Neuronal stem cell (in vitro differentiated cells): ENCODE results near the gene BTBD9.

ENCODE experiments used
- DNase-seq: peaks from one replicate; pipeline ENCODE4 v3.0.0-alpha.2; 2013; ENCODE audit warnings: low spot score
- H2AFZ ChIP-seq: one replicate; pipeline ENCODE4 v1.6.1; 2013; ENCODE audit warnings: mild to moderate bottlenecking, low read length, inconsistent platforms
- H2AK5ac ChIP-seq: 2 replicates; pipeline ENCODE4 v1.6.1; 2013; ENCODE audit warnings: low read depth, mild to moderate bottlenecking, inconsistent platforms, low read length, moderate library complexity, mixed read lengths
- H2BK120ac ChIP-seq: 2 replicates; pipeline ENCODE4 v1.6.1; 2013; ENCODE audit warnings: low read depth, mild to moderate bottlenecking, inconsistent platforms, low read length, moderate library complexity, mixed read lengths
- H2BK12ac ChIP-seq: one replicate; pipeline ENCODE4 v1.6.1; 2013; ENCODE audit warnings: low read length, inconsistent platforms
- H2BK15ac ChIP-seq: 2 replicates; pipeline ENCODE4 v1.6.1; 2013; ENCODE audit warnings: mild to moderate bottlenecking, low read length, inconsistent platforms, mixed read lengths
- H2BK5ac ChIP-seq: one replicate; pipeline ENCODE4 v1.6.1; 2013; ENCODE audit warnings: inconsistent platforms, mild to moderate bottlenecking, low read length, moderate library complexity
- H3K14ac ChIP-seq: one replicate; pipeline ENCODE4 v1.6.1; 2013; ENCODE audit warnings: low read length, inconsistent platforms
- H3K18ac ChIP-seq: 2 replicates; pipeline ENCODE4 v1.6.1; 2013; ENCODE audit warnings: low read length, inconsistent platforms
- H3K23ac ChIP-seq: 2 replicates; pipeline ENCODE4 v1.6.1; 2013; ENCODE audit warnings: low read depth, mild to moderate bottlenecking, mixed read lengths, low read length, inconsistent platforms; ENCODE audit not compliant: poor library complexity
- H3K27ac ChIP-seq: replicated peaks from 3 replicates; pipeline ENCODE4 v1.5.1; 2013; ENCODE audit warnings: low read length, inconsistent platforms
- H3K27me3 ChIP-seq, 3 experiments: 2 replicates each; pipeline ENCODE4 v1.6.1; 2013; ENCODE audit warnings: low read length in 3 of 3, mild to moderate bottlenecking in 2 of 3, inconsistent platforms in 1 of 3, low read depth in 1 of 3, mixed read lengths in 1 of 3, moderate library complexity in 1 of 3; ENCODE audit not compliant: control insufficient read depth in 3 of 3, insufficient read depth in 3 of 3
- H3K36me3 ChIP-seq, 2 donors: replicated peaks in 1 of 2; 2 replicates each; pipeline ENCODE4 v1.6.1; 2013; ENCODE audit warnings: low read length in 2 of 2; ENCODE audit not compliant: control insufficient read depth in 2 of 2, insufficient read depth in 2 of 2
- H3K4ac ChIP-seq: 2 replicates; pipeline ENCODE4 v1.6.1; 2013; ENCODE audit warnings: inconsistent platforms, mild to moderate bottlenecking, low read length, moderate library complexity
- H3K4me1 ChIP-seq, 2 donors: 1 replicate in 1 of 2; 2 replicates in 1 of 2; pipeline ENCODE4 v1.6.1; 2013; ENCODE audit warnings: low read length in 2 of 2, low read depth in 1 of 2; ENCODE audit not compliant: control insufficient read depth in 2 of 2, insufficient read depth in 1 of 2
- H3K4me2 ChIP-seq: one replicate; pipeline ENCODE4 v1.6.1; 2013; ENCODE audit warnings: mild to moderate bottlenecking, low read length, inconsistent platforms; ENCODE audit not compliant: insufficient read depth, poor library complexity, severe bottlenecking
- H3K4me3 ChIP-seq, 2 donors: 2 replicates each; pipeline ENCODE4 v1.5.1; 2013; ENCODE audit warnings: low read length in 2 of 2, mild to moderate bottlenecking in 2 of 2, inconsistent platforms in 1 of 2, moderate library complexity in 1 of 2
- H3K79me1 ChIP-seq: one replicate; pipeline ENCODE4 v1.6.1; 2013; ENCODE audit warnings: low read depth, mild to moderate bottlenecking, inconsistent platforms, low read length, moderate library complexity
- H3K9ac ChIP-seq: one replicate; pipeline ENCODE4 v1.6.1; 2013; ENCODE audit warnings: mild to moderate bottlenecking, low read depth, low read length, inconsistent platforms; ENCODE audit not compliant: poor library complexity
- H3K9me3 ChIP-seq, 2 donors: replicated peaks in 1 of 2; 2 replicates each; pipeline versions ENCODE3 to v1.6.1; 2013; ENCODE audit warnings: low read length in 2 of 2, mild to moderate bottlenecking in 2 of 2, inconsistent platforms in 1 of 2, low read depth in 1 of 2, mixed read lengths in 1 of 2, moderate library complexity in 1 of 2; ENCODE audit not compliant: control insufficient read depth in 2 of 2, insufficient read depth in 1 of 2
- H4K8ac ChIP-seq: one replicate; pipeline ENCODE4 v1.6.1; 2013; ENCODE audit warnings: low read depth, mild to moderate bottlenecking, inconsistent platforms, low read length, moderate library complexity
- H4K91ac ChIP-seq: one replicate; pipeline ENCODE4 v1.6.1; 2013; ENCODE audit warnings: low read length, low read depth, mild to moderate bottlenecking, inconsistent platforms; ENCODE audit not compliant: poor library complexity
- WGBS, 2 donors: extraction: QIAGEN DNeasy Blood & Tissue Kit; methylation state at CpG; one replicate each; pipeline ENCODE4 v1.1.7; 2013; ENCODE audit warnings: missing lambda C conversion rate in 2 of 2, mixed read lengths in 1 of 2; ENCODE audit not compliant: insufficient read length in 2 of 2, insufficient replicate concordance in 1 of 2; ENCODE audit errors: extremely low coverage in 2 of 2; 5-methylcytosine and 5-hydroxymethylcytosine counted together

BTBD9 gene

GRCh38 chr6:38518511-38519304 lies 121.0 kb downstream of the BTBD9 start:
- H3K4ac ChIP-seq, result no peak overlapping the region
- no peak overlapping the region for H4K91ac ChIP-seq
- DNase-seq, result no peak
- H3K27ac ChIP-seq, result no peak overlapping the region
- peaks cover 0 to 2% of the 10 kb centered on the region in 2 donors for H3K4me1 ChIP-seq
- no peaks in the 10 kb centered on the region for H3K79me1 ChIP-seq
- no peak overlapping the region for H2AK5ac ChIP-seq
- no peak overlapping the region for H3K4me3 ChIP-seq
- H4K8ac ChIP-seq, result no peak overlapping the region
- H2BK12ac ChIP-seq, result no peak overlapping the region
- H3K4me2 ChIP-seq, result no peak overlapping the region
- H3K36me3 ChIP-seq, result no peaks in the 10 kb centered on the region
- H2BK120ac ChIP-seq, result no peak overlapping the region
- no peaks in the 10 kb centered on the region for H3K27me3 ChIP-seq
- H2BK5ac ChIP-seq, result no peak overlapping the region
- H2AFZ ChIP-seq, result no peak overlapping the region
- no peak overlapping the region for H3K14ac ChIP-seq
- H3K9me3 ChIP-seq, result no peaks in the 10 kb centered on the region
- H3K23ac ChIP-seq, result no peak overlapping the region
- no peak overlapping the region for H3K9ac ChIP-seq
- no peak overlapping the region for H3K18ac ChIP-seq
- H2BK15ac ChIP-seq, result no peak overlapping the region

DNA sequence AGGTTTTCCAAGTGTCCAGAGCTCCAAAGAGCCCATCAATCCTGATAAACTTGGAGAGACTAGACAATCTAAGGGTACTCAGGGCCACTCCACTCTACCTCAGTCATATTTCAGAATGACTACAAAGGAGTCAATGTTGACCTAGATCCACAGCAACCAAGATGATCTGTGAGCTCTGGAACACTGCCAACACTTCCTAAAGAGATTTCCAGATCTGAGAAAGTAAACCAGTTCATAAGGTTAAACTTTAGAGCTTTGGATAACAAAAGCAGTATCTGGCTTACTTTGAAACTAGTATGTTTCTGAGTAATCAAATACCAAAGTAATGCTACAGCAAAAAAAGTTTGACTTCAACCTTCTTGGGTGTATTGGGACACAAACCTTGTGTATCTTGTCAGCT lies 122.7 kb downstream of the BTBD9 start:
- no peak overlapping the region for H3K18ac ChIP-seq
- no peak overlapping the region for H3K27ac ChIP-seq
- no peak overlapping the region for H3K4me3 ChIP-seq
- peaks cover 0 to 2% of the 10 kb centered on the region in 2 donors for H3K4me1 ChIP-seq
- no peak overlapping the region for H2AK5ac ChIP-seq
- H4K8ac ChIP-seq, result no peak overlapping the region
- no peak overlapping the region for H2BK15ac ChIP-seq
- no peak overlapping the region for H4K91ac ChIP-seq
- H3K14ac ChIP-seq, result no peak overlapping the region
- H3K9ac ChIP-seq, result no peak overlapping the region
- DNase-seq, result no peak
- H2AFZ ChIP-seq, result no peak overlapping the region
- no peak overlapping the region for H3K4ac ChIP-seq
- H2BK120ac ChIP-seq, result no peak overlapping the region
- H3K23ac ChIP-seq, result no peak overlapping the region
- H2BK5ac ChIP-seq, result no peak overlapping the region
- no peaks in the 10 kb centered on the region for H3K79me1 ChIP-seq
- no peaks in the 10 kb centered on the region for H3K9me3 ChIP-seq
- H3K36me3 ChIP-seq, result no peaks in the 10 kb centered on the region
- H3K4me2 ChIP-seq, result no peak overlapping the region
- no peaks in the 10 kb centered on the region for H3K27me3 ChIP-seq
- H2BK12ac ChIP-seq, result no peak overlapping the region

DNA sequence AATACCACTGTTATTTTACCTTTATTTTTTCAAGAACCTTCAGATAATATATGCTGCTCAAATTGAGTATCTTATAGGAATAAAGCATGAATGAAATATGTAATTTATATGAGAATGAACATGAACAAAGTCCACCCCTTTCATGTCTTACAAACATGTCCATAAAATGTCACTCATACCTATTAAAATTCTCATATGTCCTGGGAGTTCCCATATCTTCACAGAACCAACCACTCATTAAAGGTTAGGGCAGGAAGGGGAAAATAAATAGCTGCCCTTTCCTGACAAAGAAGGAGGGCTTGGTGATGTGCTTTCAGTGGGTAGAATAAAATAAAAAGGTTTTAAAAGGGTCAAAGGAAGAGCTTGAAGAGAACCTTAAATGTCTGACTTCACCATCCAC lies 125.3 kb downstream of the BTBD9 start:
- H2BK5ac ChIP-seq, result no peak overlapping the region
- H4K8ac ChIP-seq, result no peak overlapping the region
- no peak overlapping the region for H3K4me2 ChIP-seq
- no peaks in the 10 kb centered on the region for H3K36me3 ChIP-seq
- peaks cover 0 to 2% of the 10 kb centered on the region in 2 donors for H3K4me1 ChIP-seq
- H3K4me3 ChIP-seq, result no peak overlapping the region
- no peak overlapping the region for H3K18ac ChIP-seq
- H2AK5ac ChIP-seq, result no peak overlapping the region
- H4K91ac ChIP-seq, result no peak overlapping the region
- no peak overlapping the region for H3K4ac ChIP-seq
- H3K9me3 ChIP-seq, result no peaks in the 10 kb centered on the region
- no peak overlapping the region for H3K23ac ChIP-seq
- no peak overlapping the region for H2BK15ac ChIP-seq
- no peak overlapping the region for H2BK120ac ChIP-seq
- no peaks in the 10 kb centered on the region for H3K79me1 ChIP-seq
- H3K14ac ChIP-seq, result no peak overlapping the region
- no peak overlapping the region for H2BK12ac ChIP-seq
- no peak overlapping the region for H2AFZ ChIP-seq
- H3K27ac ChIP-seq, result no peak overlapping the region
- no peak for DNase-seq
- no peak overlapping the region for H3K9ac ChIP-seq
- no peaks in the 10 kb centered on the region for H3K27me3 ChIP-seq

DNA sequence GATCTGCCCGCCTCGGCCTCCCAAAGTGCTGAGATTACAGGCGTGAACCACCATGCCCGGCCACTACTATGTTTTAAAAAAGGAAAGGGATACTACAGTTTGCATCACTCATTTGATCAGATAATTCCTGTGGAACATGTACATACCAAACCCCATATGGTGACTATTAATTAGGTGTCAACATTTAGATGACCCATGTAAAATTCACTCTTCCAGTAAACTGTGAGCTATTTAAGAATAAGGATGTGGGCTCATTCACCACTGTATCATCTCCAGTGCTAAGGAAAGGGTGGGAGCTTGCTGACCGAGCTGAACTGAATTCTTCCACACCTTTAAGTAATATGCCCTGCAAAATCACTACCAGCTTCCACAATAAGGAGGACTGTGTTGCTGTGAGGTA lies 127.5 kb downstream of the BTBD9 start:
- Histone ChIP-seq H2BK5ac (no peak overlapping the region), H3K36me3 (no peaks in the 10 kb centered on the region), H3K4me2 (no peak overlapping the region), H2BK120ac (no peak overlapping the region), H3K4me1 (peaks cover 3 to 9% of the 10 kb centered on the region in 2 donors), H2BK12ac (no peak overlapping the region), H2AK5ac (no peak overlapping the region), H2AFZ (no peak overlapping the region), H4K91ac (no peak overlapping the region), H3K4me3 (no peak overlapping the region), H3K27ac (no peak overlapping the region), H3K18ac (no peak overlapping the region), H3K14ac (no peak overlapping the region), H2BK15ac (no peak overlapping the region), H4K8ac (no peak overlapping the region), H3K27me3 (no peaks in the 10 kb centered on the region), H3K23ac (no peak overlapping the region), H3K9me3 (no peaks in the 10 kb centered on the region), H3K79me1 (no peaks in the 10 kb centered on the region), H3K4ac (no peak overlapping the region), H3K9ac (no peak overlapping the region)
- no peak for DNase-seq
- WGBS, 2 donors, result no CpG with 5 or more reads among the region's 5 CpGs
